Measurements from ENCODE around the gene NEUROD4.
A peak's percentile ranks its signal among the peaks of the same experiment; 100 is the strongest.

Gene NEUROD4

GRCh38 chr12:55019784-55020183 is at the start of gene NEUROD4:
NEUROD4 (plus strand) TSS chr12:55019974; CDS start chr12:55026440, 6,466 bp downstream.
- no peaks in the 10 kb centered on the region for H3K9me3 ChIP-seq (ENCODE audit: control insufficient read depth, insufficient read depth, low read length)
- no peak within 1 kb of the TSS for H3K27ac ChIP-seq (ENCODE audit: low read length)
- no peaks in the 10 kb centered on the region for H3K36me3 ChIP-seq (ENCODE audit: control insufficient read depth, insufficient read depth, low read length)
- peaks cover 4% of the 10 kb centered on the region; the same call in 1 of the 2 replicates for H3K4me1 ChIP-seq (ENCODE audit: control insufficient read depth, insufficient read depth, low read length)
- WGBS (ENCODE audit: insufficient coverage, insufficient read length): no CpG with 5 or more reads among the region's 13 CpGs
- H3K27me3 ChIP-seq (ENCODE audit: control insufficient read depth, insufficient read depth, low read length): no peaks in the 10 kb centered on the region
- peak within 1 kb of the TSS; percentile 5; the same call in 1 of the 2 replicates for H3K4me3 ChIP-seq (ENCODE audit: low read length)
- peak; percentile 89 for DNase-seq (ENCODE audit: low read depth, low spot score)

GRCh38 chr12:54970741-54971140 is 49.0 kb upstream of the NEUROD4 start:
- Histone ChIP-seq H3K4me1 (ENCODE audit: control insufficient read depth, insufficient read depth, low read length) (no peaks in the 10 kb centered on the region), H3K4me3 (ENCODE audit: low read length) (no peak overlapping the region), H3K27me3 (ENCODE audit: control insufficient read depth, insufficient read depth, low read length) (no peaks in the 10 kb centered on the region), H3K9me3 (ENCODE audit: control insufficient read depth, insufficient read depth, low read length) (no peaks in the 10 kb centered on the region), H3K27ac (ENCODE audit: low read length) (no peak overlapping the region), H3K36me3 (ENCODE audit: control insufficient read depth, insufficient read depth, low read length) (no peaks in the 10 kb centered on the region)
- no peak for DNase-seq (ENCODE audit: low read depth, low spot score)
- WGBS (ENCODE audit: insufficient coverage, insufficient read length): no CpG with 5 or more reads among the region's 3 CpGs

GRCh38 chr12:54973556-54973955 is 46.2 kb upstream of the NEUROD4 start:
- Histone ChIP-seq H3K4me3 (ENCODE audit: low read length) (no peak overlapping the region), H3K36me3 (ENCODE audit: control insufficient read depth, insufficient read depth, low read length) (no peaks in the 10 kb centered on the region)

DNA sequence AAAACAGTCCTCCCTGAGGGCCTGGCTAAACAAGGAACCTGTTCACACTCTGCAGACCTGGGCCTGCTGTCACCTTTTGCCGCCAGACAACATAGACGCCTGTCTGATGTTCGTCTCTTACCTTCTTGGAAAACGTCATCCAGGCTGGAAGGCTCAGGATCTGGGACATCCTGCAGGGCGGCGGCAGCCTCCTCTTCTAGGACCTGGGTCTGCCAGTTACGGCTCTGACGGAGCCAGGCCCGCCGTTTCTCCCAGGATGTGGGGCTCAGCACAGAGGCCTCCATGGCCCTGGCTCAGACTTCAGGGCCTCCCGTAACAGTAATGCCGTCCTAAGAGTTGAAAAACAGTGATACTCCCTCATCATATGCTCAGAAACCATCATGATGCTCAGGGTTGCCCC is 45.5 kb upstream of the NEUROD4 start:
- DNase-seq (ENCODE audit: low read depth, low spot score): no peak
- no CpG with 5 or more reads among the region's 12 CpGs for WGBS (ENCODE audit: insufficient coverage, insufficient read length)
- Histone ChIP-seq H3K36me3 (ENCODE audit: control insufficient read depth, insufficient read depth, low read length) (no peaks in the 10 kb centered on the region), H3K9me3 (ENCODE audit: control insufficient read depth, insufficient read depth, low read length) (no peaks in the 10 kb centered on the region), H3K4me3 (ENCODE audit: low read length) (no peak overlapping the region), H3K4me1 (ENCODE audit: control insufficient read depth, insufficient read depth, low read length) (no peaks in the 10 kb centered on the region), H3K27me3 (ENCODE audit: control insufficient read depth, insufficient read depth, low read length) (no peaks in the 10 kb centered on the region), H3K27ac (ENCODE audit: low read length) (no peak overlapping the region)

More at GRCh38 chr12:54973556-54973955, 46.2 kb upstream of the NEUROD4 start:
- WGBS (ENCODE audit: insufficient coverage, insufficient read length): no CpG with 5 or more reads among the region's 3 CpGs
- Histone ChIP-seq H3K4me1 (ENCODE audit: control insufficient read depth, insufficient read depth, low read length) (no peaks in the 10 kb centered on the region), H3K27me3 (ENCODE audit: control insufficient read depth, insufficient read depth, low read length) (no peaks in the 10 kb centered on the region), H3K9me3 (ENCODE audit: control insufficient read depth, insufficient read depth, low read length) (no peaks in the 10 kb centered on the region), H3K27ac (ENCODE audit: low read length) (no peak overlapping the region)
- DNase-seq (ENCODE audit: low read depth, low spot score): no peak

- H3K36me3 ChIP-seq (ENCODE audit: control insufficient read depth, insufficient read depth, low read length): no peaks in the 10 kb centered on the region
- no peak overlapping the region for H3K4me3 ChIP-seq (ENCODE audit: low read length)
- no peak overlapping the region for H3K27ac ChIP-seq (ENCODE audit: low read length)
- no peaks in the 10 kb centered on the region for H3K27me3 ChIP-seq (ENCODE audit: control insufficient read depth, insufficient read depth, low read length)
- no peak for DNase-seq (ENCODE audit: low read depth, low spot score)
- no peaks in the 10 kb centered on the region for H3K4me1 ChIP-seq (ENCODE audit: control insufficient read depth, insufficient read depth, low read length)
- no CpG with 5 or more reads among the region's 2 CpGs for WGBS (ENCODE audit: insufficient coverage, insufficient read length)
- no peaks in the 10 kb centered on the region for H3K9me3 ChIP-seq (ENCODE audit: control insufficient read depth, insufficient read depth, low read length)
Observed at GRCh38 chr12:54975272-54975671, 44.5 kb upstream of the NEUROD4 start.

DNA sequence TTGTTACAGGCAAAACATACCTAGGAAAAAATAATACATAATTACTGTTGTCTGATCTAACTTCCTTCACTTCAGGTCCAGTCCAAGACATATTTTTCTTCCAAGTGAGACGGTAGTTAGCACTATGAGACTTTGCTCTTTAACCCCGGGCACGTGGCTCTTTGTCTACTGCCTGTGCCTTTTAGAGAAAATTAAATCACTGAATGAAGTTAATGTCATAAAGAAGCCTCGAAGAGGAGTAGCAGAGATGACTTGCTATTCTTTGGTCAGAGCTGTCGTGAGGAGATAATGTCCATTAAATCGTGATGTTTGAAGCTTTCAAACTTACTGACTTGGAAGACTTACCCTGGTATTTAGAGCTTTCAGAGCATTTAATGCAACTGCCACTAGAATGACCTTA is 43.9 kb upstream of the NEUROD4 start:
- no peaks in the 10 kb centered on the region for H3K27me3 ChIP-seq (ENCODE audit: control insufficient read depth, insufficient read depth, low read length)
- H3K4me1 ChIP-seq (ENCODE audit: control insufficient read depth, insufficient read depth, low read length): no peaks in the 10 kb centered on the region
- no peaks in the 10 kb centered on the region for H3K9me3 ChIP-seq (ENCODE audit: control insufficient read depth, insufficient read depth, low read length)
- H3K36me3 ChIP-seq (ENCODE audit: control insufficient read depth, insufficient read depth, low read length): no peaks in the 10 kb centered on the region
- no peak overlapping the region for H3K27ac ChIP-seq (ENCODE audit: low read length)
- DNase-seq (ENCODE audit: low read depth, low spot score): no peak
- no CpG with 5 or more reads among the region's 6 CpGs for WGBS (ENCODE audit: insufficient coverage, insufficient read length)
- no peak overlapping the region for H3K4me3 ChIP-seq (ENCODE audit: low read length)

- no peaks in the 10 kb centered on the region for H3K9me3 ChIP-seq (ENCODE audit: control insufficient read depth, insufficient read depth, low read length)
- H3K27ac ChIP-seq (ENCODE audit: low read length): no peak overlapping the region
- no CpG with 5 or more reads among the region's 3 CpGs for WGBS (ENCODE audit: insufficient coverage, insufficient read length)
- H3K27me3 ChIP-seq (ENCODE audit: control insufficient read depth, insufficient read depth, low read length): no peaks in the 10 kb centered on the region
- no peaks in the 10 kb centered on the region for H3K4me1 ChIP-seq (ENCODE audit: control insufficient read depth, insufficient read depth, low read length)
- no peak overlapping the region for H3K4me3 ChIP-seq (ENCODE audit: low read length)
- DNase-seq (ENCODE audit: low read depth, low spot score): no peak
- no peaks in the 10 kb centered on the region for H3K36me3 ChIP-seq (ENCODE audit: control insufficient read depth, insufficient read depth, low read length)
Observed at GRCh38 chr12:54977155-54977554, 42.6 kb upstream of the NEUROD4 start.

GRCh38 chr12:54977857-54978256 is 41.9 kb upstream of the NEUROD4 start:
- Histone ChIP-seq H3K4me1 (ENCODE audit: control insufficient read depth, insufficient read depth, low read length) (no peaks in the 10 kb centered on the region), H3K9me3 (ENCODE audit: control insufficient read depth, insufficient read depth, low read length) (no peaks in the 10 kb centered on the region), H3K4me3 (ENCODE audit: low read length) (no peak overlapping the region), H3K36me3 (ENCODE audit: control insufficient read depth, insufficient read depth, low read length) (no peaks in the 10 kb centered on the region), H3K27me3 (ENCODE audit: control insufficient read depth, insufficient read depth, low read length) (no peaks in the 10 kb centered on the region), H3K27ac (ENCODE audit: low read length) (no peak overlapping the region)
- DNase-seq (ENCODE audit: low read depth, low spot score): no peak
- no CpG with 5 or more reads among the region's 5 CpGs for WGBS (ENCODE audit: insufficient coverage, insufficient read length)

- Histone ChIP-seq H3K36me3 (ENCODE audit: control insufficient read depth, insufficient read depth, low read length) (no peaks in the 10 kb centered on the region), H3K4me1 (ENCODE audit: control insufficient read depth, insufficient read depth, low read length) (no peaks in the 10 kb centered on the region), H3K9me3 (ENCODE audit: control insufficient read depth, insufficient read depth, low read length) (no peaks in the 10 kb centered on the region), H3K27me3 (ENCODE audit: control insufficient read depth, insufficient read depth, low read length) (no peaks in the 10 kb centered on the region), H3K4me3 (ENCODE audit: low read length) (no peak overlapping the region), H3K27ac (ENCODE audit: low read length) (no peak overlapping the region)
- DNase-seq (ENCODE audit: low read depth, low spot score): no peak
- no CpG with 5 or more reads among the region's 5 CpGs for WGBS (ENCODE audit: insufficient coverage, insufficient read length)
Observed at GRCh38 chr12:54980341-54980740, 39.4 kb upstream of the NEUROD4 start.

DNA sequence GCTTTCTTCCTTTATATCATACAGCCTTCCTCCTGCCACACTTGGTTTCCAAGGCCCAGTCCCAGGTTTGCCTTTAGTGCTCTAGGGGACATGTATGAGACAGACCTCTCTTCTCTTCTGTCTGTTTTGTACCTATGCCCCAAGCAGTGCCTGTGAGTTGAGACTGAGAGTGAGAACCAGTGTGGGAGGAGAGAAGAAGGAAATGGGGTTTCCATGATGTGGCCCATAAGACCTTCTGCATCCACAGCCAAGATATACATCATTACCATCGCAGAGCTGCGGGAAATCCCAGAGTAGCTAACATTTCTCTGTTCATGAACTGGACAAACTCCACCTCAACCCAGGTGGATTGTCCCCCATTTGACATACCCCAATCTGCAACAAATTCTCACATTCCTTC is 38.0 kb upstream of the NEUROD4 start:
- Histone ChIP-seq H3K36me3 (ENCODE audit: control insufficient read depth, insufficient read depth, low read length) (no peaks in the 10 kb centered on the region), H3K4me1 (ENCODE audit: control insufficient read depth, insufficient read depth, low read length) (no peaks in the 10 kb centered on the region), H3K9me3 (ENCODE audit: control insufficient read depth, insufficient read depth, low read length) (no peaks in the 10 kb centered on the region), H3K27ac (ENCODE audit: low read length) (no peak overlapping the region), H3K27me3 (ENCODE audit: control insufficient read depth, insufficient read depth, low read length) (no peaks in the 10 kb centered on the region), H3K4me3 (ENCODE audit: low read length) (no peak overlapping the region)
- no peak for DNase-seq (ENCODE audit: low read depth, low spot score)
- no CpG with 5 or more reads among the region's 2 CpGs for WGBS (ENCODE audit: insufficient coverage, insufficient read length)

- no peaks in the 10 kb centered on the region for H3K4me1 ChIP-seq (ENCODE audit: control insufficient read depth, insufficient read depth, low read length)
- no peaks in the 10 kb centered on the region for H3K9me3 ChIP-seq (ENCODE audit: control insufficient read depth, insufficient read depth, low read length)
- whole genome bisulfite sequencing (ENCODE audit: insufficient coverage, insufficient read length): no CpG with 5 or more reads among the region's 2 CpGs
- H3K27ac ChIP-seq (ENCODE audit: low read length): no peak overlapping the region
- no peaks in the 10 kb centered on the region for H3K36me3 ChIP-seq (ENCODE audit: control insufficient read depth, insufficient read depth, low read length)
- no peak overlapping the region for H3K4me3 ChIP-seq (ENCODE audit: low read length)
- no peak for DNase-seq (ENCODE audit: low read depth, low spot score)
- no peaks in the 10 kb centered on the region for H3K27me3 ChIP-seq (ENCODE audit: control insufficient read depth, insufficient read depth, low read length)
Observed at GRCh38 chr12:54983536-54984101, 36.2 kb upstream of the NEUROD4 start.

Measured in iPS DF 6.9 (cell line).